Neural progenitor cell (in vitro differentiated cells): ENCODE measurements around the gene CDH13. TPM values are rescaled to one million over a fixed set of nuclear protein-coding genes. Genes with fewer than 3 reads are reported as not detected.
A peak's percentile ranks its signal among the peaks of the same experiment; 100 is the strongest.

Experiments
- DNase-seq: peaks from one replicate; pipeline ENCODE4 v3.0.0-alpha.2; 2016; ENCODE audit warnings: low spot score
- H2AFZ ChIP-seq: fragments of 200-600 bp; sonication (generic); replicated peaks from 2 replicates; pipeline ENCODE4 v1.6.1; 2016; ENCODE audit warnings: antibody characterized with exemption
- H3F3A ChIP-seq: fragments of 200-600 bp; sonication (generic); 2 replicates; pipeline ENCODE4 v1.6.1; 2016; ENCODE audit warnings: antibody characterized with exemption, low read depth
- H3K27ac ChIP-seq: fragments of 200-600 bp; sonication (generic); 2 replicates; pipeline ENCODE4 v1.5.1; 2016; ENCODE audit warnings: mild to moderate bottlenecking
- H3K27me3 ChIP-seq: fragments of 200-600 bp; sonication (generic); 2 replicates; pipeline ENCODE4 v1.6.1; 2016; ENCODE audit warnings: mild to moderate bottlenecking, moderate library complexity
- H3K36me3 ChIP-seq: fragments of 200-600 bp; sonication (generic); 2 replicates; pipeline ENCODE4 v1.5.1; 2016
- H3K4me1 ChIP-seq: fragments of 200-600 bp; sonication (generic); 2 replicates; pipeline ENCODE4 v1.6.1; 2016; ENCODE audit warnings: mixed run types
- H3K4me2 ChIP-seq: fragments of 200-600 bp; sonication (generic); 2 replicates; pipeline ENCODE4 v1.6.1; 2016
- H3K4me3 ChIP-seq: fragments of 200-600 bp; sonication (generic); 2 replicates; pipeline ENCODE4 v1.5.1; 2016
- H3K79me2 ChIP-seq: fragments of 200-600 bp; sonication (generic); 2 replicates; pipeline ENCODE4 v1.6.1; 2016; ENCODE audit warnings: low read depth
- H3K9ac ChIP-seq: fragments of 200-600 bp; sonication (generic); 2 replicates; pipeline ENCODE4 v1.6.1; 2016
- H3K9me3 ChIP-seq: fragments of 200-600 bp; sonication (generic); 2 replicates; pipeline ENCODE4 v1.5.1; 2016; ENCODE audit warnings: low read depth
- H4K20me1 ChIP-seq: fragments of 200-600 bp; sonication (generic); 2 replicates; pipeline ENCODE4 v1.6.1; 2016; ENCODE audit warnings: low read depth
- H3K27ac Mint-ChIP-seq: 3 replicates; pipeline ENCODE4 v1.8.0; 2021; ENCODE audit warnings: mixed read lengths
- H3K27me3 Mint-ChIP-seq: 2 replicates; pipeline ENCODE4 v1.8.0; 2022; ENCODE audit warnings: low read depth, mild to moderate bottlenecking, inconsistent platforms, moderate library complexity, mixed read lengths; ENCODE audit not compliant: insufficient read depth
- H3K36me3 Mint-ChIP-seq: 3 replicates; pipeline ENCODE4 v1.8.0; 2021; ENCODE audit warnings: mixed read lengths
- H3K4me1 Mint-ChIP-seq: 3 replicates; pipeline ENCODE4 v1.8.0; 2021; ENCODE audit warnings: mixed read lengths
- H3K4me3 Mint-ChIP-seq: 3 replicates; pipeline ENCODE4 v1.8.0; 2021; ENCODE audit warnings: mild to moderate bottlenecking, moderate library complexity, mixed read lengths
- H3K9me3 Mint-ChIP-seq: 3 replicates; pipeline ENCODE4 v1.8.0; 2020; ENCODE audit warnings: mixed read lengths
- EZH2 ChIP-seq: fragments of 200-600 bp; sonication (generic); IDR thresholded peaks from 2 replicates; pipeline ENCODE4 v1.6.1; 2017; ENCODE audit warnings: antibody characterized with exemption, mild to moderate bottlenecking, moderate library complexity
- EZH2phosphoT487 ChIP-seq: fragments of 200-600 bp; sonication (generic); IDR thresholded peaks from 2 replicates; pipeline ENCODE4 v1.6.1; 2017; ENCODE audit warnings: antibody characterized with exemption
- total RNA-seq: library from RNA; depleted of rRNA; stranded (reverse); fragments of >200 nt; gene quantifications from 2 replicates; pipeline ENCODE4 v1.2.3, GENCODE V29; 2015; ENCODE audit warnings: low replicate concordance
- TF ChIP-seq, protein P1 (sequence below): fragments of 200-600 bp; sonication (generic); IDR thresholded peaks from 2 replicates; pipeline ENCODE4 v1.5.1; 2017; ENCODE audit warnings: antibody characterized with exemption, mild to moderate bottlenecking

CDH13 gene
- total RNA-seq, 1 donor from 2014 or later: 3.0 TPM

DNA sequence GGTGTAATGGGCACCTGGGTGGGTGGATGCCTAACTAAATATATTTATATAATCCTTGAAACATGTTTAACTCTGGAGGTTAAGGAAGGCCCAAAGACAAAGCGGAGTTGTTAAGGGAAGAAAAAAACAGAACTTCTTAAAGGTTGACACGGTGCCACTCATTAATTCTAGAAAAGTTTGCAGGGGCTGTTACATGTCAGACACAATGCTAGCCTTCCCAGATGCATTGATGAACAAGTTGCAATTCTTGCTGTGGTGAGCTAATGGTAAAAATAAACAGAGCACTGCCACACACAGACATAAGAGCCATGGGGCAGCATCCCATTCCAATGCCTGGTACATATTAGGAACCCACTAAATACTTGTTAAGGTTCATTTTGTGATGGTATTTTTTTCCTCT lies 109.5 kb downstream of the CDH13 start:
- TF ChIP-seq, protein P1, sequence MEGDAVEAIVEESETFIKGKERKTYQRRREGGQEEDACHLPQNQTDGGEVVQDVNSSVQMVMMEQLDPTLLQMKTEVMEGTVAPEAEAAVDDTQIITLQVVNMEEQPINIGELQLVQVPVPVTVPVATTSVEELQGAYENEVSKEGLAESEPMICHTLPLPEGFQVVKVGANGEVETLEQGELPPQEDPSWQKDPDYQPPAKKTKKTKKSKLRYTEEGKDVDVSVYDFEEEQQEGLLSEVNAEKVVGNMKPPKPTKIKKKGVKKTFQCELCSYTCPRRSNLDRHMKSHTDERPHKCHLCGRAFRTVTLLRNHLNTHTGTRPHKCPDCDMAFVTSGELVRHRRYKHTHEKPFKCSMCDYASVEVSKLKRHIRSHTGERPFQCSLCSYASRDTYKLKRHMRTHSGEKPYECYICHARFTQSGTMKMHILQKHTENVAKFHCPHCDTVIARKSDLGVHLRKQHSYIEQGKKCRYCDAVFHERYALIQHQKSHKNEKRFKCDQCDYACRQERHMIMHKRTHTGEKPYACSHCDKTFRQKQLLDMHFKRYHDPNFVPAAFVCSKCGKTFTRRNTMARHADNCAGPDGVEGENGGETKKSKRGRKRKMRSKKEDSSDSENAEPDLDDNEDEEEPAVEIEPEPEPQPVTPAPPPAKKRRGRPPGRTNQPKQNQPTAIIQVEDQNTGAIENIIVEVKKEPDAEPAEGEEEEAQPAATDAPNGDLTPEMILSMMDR: no peak
- TF ChIP-seq EZH2phosphoT487 (no peak), EZH2 (no peak)
- no peaks in the 10 kb centered on the region for H4K20me1 ChIP-seq
- no peak overlapping the region for H2AFZ ChIP-seq
- no peak overlapping the region for H3K4me3 ChIP-seq
- no peak overlapping the region for H3K4me2 ChIP-seq
- no peak overlapping the region for H3K9ac ChIP-seq
- no peaks in the 10 kb centered on the region for H3K27me3 Mint-ChIP-seq
- peaks cover 2% of the 10 kb centered on the region for H3K9me3 Mint-ChIP-seq
- H3K36me3 Mint-ChIP-seq: no peaks in the 10 kb centered on the region
- H3K4me3 Mint-ChIP-seq: no peak overlapping the region
- H3K79me2 ChIP-seq: no peaks in the 10 kb centered on the region
- no peak overlapping the region for H3K27ac ChIP-seq
- no peaks in the 10 kb centered on the region for H3F3A ChIP-seq
- H3K27ac Mint-ChIP-seq: no peak overlapping the region
- H3K4me1 Mint-ChIP-seq: no peaks in the 10 kb centered on the region
- no peaks in the 10 kb centered on the region for H3K9me3 ChIP-seq
- H3K27me3 ChIP-seq: no peaks in the 10 kb centered on the region
- DNase-seq: no peak
- no peaks in the 10 kb centered on the region for H3K36me3 ChIP-seq
- H3K4me1 ChIP-seq: no peaks in the 10 kb centered on the region

DNA sequence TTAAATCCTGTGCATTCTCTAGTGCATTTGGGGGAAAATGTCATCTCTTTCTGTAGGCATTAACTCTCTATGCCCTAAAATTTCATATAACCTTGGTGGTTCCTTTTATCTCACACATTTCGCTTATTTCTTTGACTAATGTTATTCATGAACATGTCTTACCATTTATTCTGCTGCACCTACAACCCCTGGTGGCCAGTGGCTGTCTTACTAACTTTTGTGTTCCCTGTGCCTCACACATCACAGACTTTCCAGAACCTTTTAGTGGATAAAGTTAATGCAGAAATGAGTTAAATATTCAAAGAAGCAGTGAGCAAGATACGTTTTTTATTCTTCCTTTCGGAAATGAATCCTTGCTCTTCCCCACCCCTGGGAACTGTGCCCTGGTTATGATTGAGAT lies 111.9 kb downstream of the CDH13 start:
- Histone ChIP-seq H3K27me3 (no peaks in the 10 kb centered on the region), H3K4me3 (no peak overlapping the region), H3K9ac (no peak overlapping the region), H3F3A (no peaks in the 10 kb centered on the region), H4K20me1 (no peaks in the 10 kb centered on the region), H3K79me2 (no peaks in the 10 kb centered on the region), H3K36me3 (no peaks in the 10 kb centered on the region), H3K9me3 (no peaks in the 10 kb centered on the region), H3K4me1 (no peaks in the 10 kb centered on the region), H3K4me2 (no peak overlapping the region), H2AFZ (no peak overlapping the region), H3K27ac (no peak overlapping the region)
- Mint-ChIP-seq H3K36me3 (no peaks in the 10 kb centered on the region), H3K4me3 (no peak overlapping the region), H3K4me1 (no peaks in the 10 kb centered on the region), H3K9me3 (peaks cover 2% of the 10 kb centered on the region), H3K27me3 (no peaks in the 10 kb centered on the region), H3K27ac (no peak overlapping the region)
- TF ChIP-seq, protein P1: peak; percentile 36
- TF ChIP-seq EZH2phosphoT487 (no peak), EZH2 (no peak)
- DNase-seq: no peak

DNA sequence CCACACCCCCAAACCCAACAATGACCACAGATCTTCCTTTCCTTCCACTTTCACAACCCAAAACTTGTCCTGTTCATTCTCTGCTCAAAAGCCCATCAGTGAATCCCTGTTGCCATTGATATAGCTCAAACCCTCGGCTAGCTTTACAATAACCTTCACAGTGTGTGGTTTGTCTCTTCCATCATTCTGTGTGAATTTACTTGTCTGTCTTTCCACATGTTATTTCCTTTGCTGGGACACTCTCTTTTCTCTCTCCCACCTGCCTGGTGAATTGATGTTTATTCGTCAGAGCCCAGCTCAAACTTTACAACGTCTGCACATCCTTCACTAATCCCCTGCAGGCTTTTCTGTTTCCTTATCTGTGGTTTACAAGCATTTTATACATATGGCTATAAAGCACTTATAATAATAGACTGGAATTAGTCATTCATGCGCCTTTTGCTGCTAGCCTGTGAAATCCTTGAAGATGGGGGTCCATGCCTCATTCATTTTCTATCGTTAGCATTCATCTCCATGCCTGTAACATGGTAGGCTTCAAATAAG lies 114.4 kb downstream of the CDH13 start:
- H3F3A ChIP-seq: no peaks in the 10 kb centered on the region
- H3K27me3 ChIP-seq: no peaks in the 10 kb centered on the region
- Mint-ChIP-seq H3K27me3 (peaks cover 3% of the 10 kb centered on the region), H3K9me3 (peaks cover 2% of the 10 kb centered on the region), H3K4me1 (no peaks in the 10 kb centered on the region), H3K27ac (no peak overlapping the region), H3K4me3 (no peak overlapping the region), H3K36me3 (no peaks in the 10 kb centered on the region)
- H3K9me3 ChIP-seq: no peaks in the 10 kb centered on the region
- no peak overlapping the region for H3K4me2 ChIP-seq
- no peak overlapping the region for H2AFZ ChIP-seq
- no peaks in the 10 kb centered on the region for H4K20me1 ChIP-seq
- no peak overlapping the region for H3K9ac ChIP-seq
- no peak overlapping the region for H3K27ac ChIP-seq
- no peaks in the 10 kb centered on the region for H3K79me2 ChIP-seq
- no peaks in the 10 kb centered on the region for H3K4me1 ChIP-seq
- H3K36me3 ChIP-seq: no peaks in the 10 kb centered on the region
- TF ChIP-seq EZH2phosphoT487: no peak
- no peak for TF ChIP-seq EZH2
- TF ChIP-seq, protein P1: no peak
- no peak overlapping the region for H3K4me3 ChIP-seq
- no peak for DNase-seq
